ENCODE data around the gene SIX5.

- TF ChIP-seq CTCF (IDR thresholded peaks at IDR 0.05; ENCODE audit: poor library complexity) (no peak), EZH2 (IDR thresholded peaks at IDR 0.05; ENCODE audit: borderline replicate concordance) (no peak)
These were observed 29.3 kb downstream of the SIX5 start for GRCh38 chr19:45739498-45740439.

All from hepatocyte (in vitro differentiated cells).